HepG2 (cell line): Measurements from ENCODE around the gene CABLES2. TPM values are rescaled to one million over a fixed set of nuclear protein-coding genes. Genes with fewer than 3 reads are reported as not detected.
A peak's percentile ranks its signal among the peaks of the same experiment; 100 is the strongest.

Experiments
- ATF7-NPFF ChIP-seq: sonication (generic); formaldehyde crosslinking; IDR thresholded peaks from 2 replicates; pipeline ENCODE4 v1.8.1; 2023; ENCODE audit warnings: mild to moderate bottlenecking, low read depth, missing genetic modification reagents, moderate library complexity
- CCAR2 ChIP-seq: fragments of 200-400 bp; formaldehyde crosslinking; optimal IDR thresholded peaks from 2 replicates; pipeline ENCODE3; 2018; ENCODE audit warnings: low read depth, mild to moderate bottlenecking, low read length, moderate library complexity
- CCDC6 ChIP-seq: sonication (generic); formaldehyde crosslinking; IDR thresholded peaks from 2 replicates; pipeline ENCODE4 v1.8.1; 2022; ENCODE audit warnings: mild to moderate bottlenecking, missing genetic modification reagents, moderate library complexity
- FOXA3 ChIP-seq: IDR thresholded peaks from 2 replicates; pipeline ENCODE4 v1.6.1; 2016; ENCODE audit warnings: missing genetic modification reagents, missing compliant biosample characterization
- JUNB ChIP-seq: sonication (generic); formaldehyde crosslinking; IDR thresholded peaks from 2 replicates; pipeline ENCODE4 v1.8.0; 2022; ENCODE audit warnings: missing genetic modification reagents, mild to moderate bottlenecking, borderline replicate concordance
- KDM2A ChIP-seq: sonication (generic); formaldehyde crosslinking; IDR thresholded peaks from 2 replicates; pipeline ENCODE4 v1.4.0; 2020; ENCODE audit warnings: low read depth, missing genetic modification reagents, borderline replicate concordance
- MYC ChIP-seq: sonication (generic); formaldehyde crosslinking; IDR thresholded peaks from 2 replicates; pipeline ENCODE4 v1.9.0; 2021; ENCODE audit warnings: missing genetic modification reagents, borderline replicate concordance
- PHF8 ChIP-seq: sonication (generic); formaldehyde crosslinking; IDR thresholded peaks from 2 replicates; pipeline ENCODE4 v1.5.0; 2020; ENCODE audit warnings: missing genetic modification reagents
- PRMT3 ChIP-seq: sonication (generic); formaldehyde crosslinking; IDR thresholded peaks from 2 replicates; pipeline ENCODE4 v1.8.1; 2022; ENCODE audit warnings: low read depth, mild to moderate bottlenecking, moderate library complexity, missing genetic modification reagents, borderline replicate concordance
- RARG ChIP-seq: sonication (generic); formaldehyde crosslinking; IDR thresholded peaks from 2 replicates; pipeline ENCODE4 v1.4.0; 2020; ENCODE audit warnings: low read depth, mild to moderate bottlenecking, missing genetic modification reagents
- SALL2 ChIP-seq: sonication (generic); formaldehyde crosslinking; IDR thresholded peaks from 2 replicates; pipeline ENCODE4 v1.8.1; 2023; ENCODE audit warnings: mild to moderate bottlenecking, missing genetic modification reagents, inconsistent platforms
- ZNF331 ChIP-seq: sonication (generic); formaldehyde crosslinking; IDR thresholded peaks from 2 replicates; pipeline ENCODE4 v1.4.0; 2020; ENCODE audit warnings: missing genetic modification reagents
- ZNF615 ChIP-seq: sonication (generic); formaldehyde crosslinking; IDR thresholded peaks from 2 replicates; pipeline ENCODE4 v1.5.0; 2020; ENCODE audit warnings: mild to moderate bottlenecking, missing genetic modification reagents, borderline replicate concordance
- ZSCAN31 ChIP-seq: sonication (generic); formaldehyde crosslinking; IDR thresholded peaks from 2 replicates; pipeline ENCODE4 v1.5.0; 2020; ENCODE audit warnings: low read depth, mild to moderate bottlenecking, missing genetic modification reagents
- polyA plus RNA-seq, 8 experiments: library from polyadenylated mRNA; depleted of rRNA in 3 of 8; stranded (reverse) in 7 of 8; unstranded in 1 of 8; fragments of >200 nt; fragmentation: Illumina TruSeq in 4 of 8; extraction: Trizol in 4 of 8; gene quantifications; 2 replicates each; pipeline versions ENCODE4 v1.2.1 to v1.2.3, GENCODE V29; 2011 to 2016; ENCODE audit warnings: low read depth in 4 of 8, missing spikeins in 1 of 8, mixed read lengths in 1 of 8; ENCODE audit not compliant: insufficient read depth in 1 of 8
- total RNA-seq, 5 experiments: library from RNA; depleted of rRNA; stranded (reverse); fragments of >200 nt; fragmentation: Illumina TruSeq; extraction: Trizol; gene quantifications; 2 replicates each; pipeline ENCODE4 v1.2.3, GENCODE V29; 2016; ENCODE audit warnings: low read depth in 1 of 5
- TF ChIP-seq, protein P1 (sequence below): sonication (generic); formaldehyde crosslinking; IDR thresholded peaks from 2 replicates; pipeline ENCODE4 v1.4.0; 2020; ENCODE audit warnings: missing genetic modification reagents
- TF ChIP-seq, protein P2 (sequence below): sonication (generic); formaldehyde crosslinking; IDR thresholded peaks from 2 replicates; pipeline ENCODE4 v1.4.0; 2020; ENCODE audit warnings: missing genetic modification reagents
- TF ChIP-seq, protein P3 (sequence below): sonication (generic); formaldehyde crosslinking; IDR thresholded peaks from 2 replicates; pipeline ENCODE4 v1.5.1; 2020; ENCODE audit warnings: mild to moderate bottlenecking, missing genetic modification reagents, borderline replicate concordance
- TF ChIP-seq, protein P4 (sequence below): IDR thresholded peaks from 2 replicates; pipeline ENCODE4 v1.6.1; 2018; ENCODE audit warnings: missing genetic modification reagents, mild to moderate bottlenecking, missing compliant biosample characterization
- TF ChIP-seq, protein P5 (sequence below): sonication (generic); formaldehyde crosslinking; IDR thresholded peaks from 2 replicates; pipeline ENCODE4 v1.5.1; 2020; ENCODE audit warnings: missing genetic modification reagents, mild to moderate bottlenecking, borderline replicate concordance

Gene CABLES2
- total and polyA plus RNA-seq, 2 of the 13 experiments (the other 11 are each of a cell fraction or from before 2014, with no cell fraction given), result 5.2 to 9.7 TPM

DNA sequence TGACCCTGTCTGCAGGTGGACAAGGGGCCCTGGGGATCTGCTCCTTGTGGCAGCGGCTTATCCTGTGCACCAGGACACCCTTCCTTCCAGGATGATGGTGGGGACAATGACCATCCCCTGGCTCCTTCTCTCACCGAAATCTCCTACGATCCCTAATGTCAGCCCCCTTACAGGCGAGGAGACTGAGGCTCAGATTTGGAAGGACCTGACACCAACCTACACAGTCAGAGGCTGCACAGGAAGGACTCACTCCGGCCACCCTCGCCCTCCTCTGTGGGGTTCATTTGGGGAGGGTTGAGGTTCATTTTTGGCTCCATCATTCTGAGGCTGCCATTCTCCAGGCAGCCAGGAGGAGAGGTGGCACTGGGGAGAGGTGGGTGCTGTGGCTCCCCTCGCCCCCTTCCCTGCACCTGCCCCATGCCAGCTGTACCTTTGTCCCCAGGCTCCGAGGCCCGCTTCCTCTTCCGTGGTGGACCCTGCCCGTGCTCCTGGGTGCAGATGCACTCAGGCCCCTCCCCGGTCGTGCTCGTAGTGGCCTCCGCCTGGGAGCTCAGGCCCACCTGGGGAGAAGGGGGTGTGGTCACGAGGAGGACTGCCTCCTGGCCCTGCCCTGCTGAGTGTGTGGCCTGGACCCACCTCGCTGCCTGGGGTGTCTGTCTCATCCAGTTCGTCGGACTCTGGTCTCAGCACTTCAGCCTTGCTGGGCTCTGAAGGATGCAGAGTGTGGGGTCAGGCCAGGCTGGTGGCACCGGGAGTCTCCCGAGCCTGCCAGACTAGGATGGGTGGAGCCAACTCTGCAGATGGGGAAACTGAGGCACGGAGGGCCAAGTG, 5.3 kb upstream of the CABLES2 start (continued):
- TF ChIP-seq, protein P1, sequence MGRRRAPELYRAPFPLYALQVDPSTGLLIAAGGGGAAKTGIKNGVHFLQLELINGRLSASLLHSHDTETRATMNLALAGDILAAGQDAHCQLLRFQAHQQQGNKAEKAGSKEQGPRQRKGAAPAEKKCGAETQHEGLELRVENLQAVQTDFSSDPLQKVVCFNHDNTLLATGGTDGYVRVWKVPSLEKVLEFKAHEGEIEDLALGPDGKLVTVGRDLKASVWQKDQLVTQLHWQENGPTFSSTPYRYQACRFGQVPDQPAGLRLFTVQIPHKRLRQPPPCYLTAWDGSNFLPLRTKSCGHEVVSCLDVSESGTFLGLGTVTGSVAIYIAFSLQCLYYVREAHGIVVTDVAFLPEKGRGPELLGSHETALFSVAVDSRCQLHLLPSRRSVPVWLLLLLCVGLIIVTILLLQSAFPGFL (CRISPR knock-in tag), result no peak
- TF ChIP-seq, protein P2, sequence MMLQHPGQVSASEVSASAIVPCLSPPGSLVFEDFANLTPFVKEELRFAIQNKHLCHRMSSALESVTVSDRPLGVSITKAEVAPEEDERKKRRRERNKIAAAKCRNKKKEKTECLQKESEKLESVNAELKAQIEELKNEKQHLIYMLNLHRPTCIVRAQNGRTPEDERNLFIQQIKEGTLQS (CRISPR knock-in tag), result no peak
- TF ChIP-seq ZSCAN31 (CRISPR knock-in tag), result no peak
- TF ChIP-seq CCDC6 (CRISPR knock-in tag), result no peak
- no peak for TF ChIP-seq JUNB (CRISPR knock-in tag)
- TF ChIP-seq, protein P3, sequence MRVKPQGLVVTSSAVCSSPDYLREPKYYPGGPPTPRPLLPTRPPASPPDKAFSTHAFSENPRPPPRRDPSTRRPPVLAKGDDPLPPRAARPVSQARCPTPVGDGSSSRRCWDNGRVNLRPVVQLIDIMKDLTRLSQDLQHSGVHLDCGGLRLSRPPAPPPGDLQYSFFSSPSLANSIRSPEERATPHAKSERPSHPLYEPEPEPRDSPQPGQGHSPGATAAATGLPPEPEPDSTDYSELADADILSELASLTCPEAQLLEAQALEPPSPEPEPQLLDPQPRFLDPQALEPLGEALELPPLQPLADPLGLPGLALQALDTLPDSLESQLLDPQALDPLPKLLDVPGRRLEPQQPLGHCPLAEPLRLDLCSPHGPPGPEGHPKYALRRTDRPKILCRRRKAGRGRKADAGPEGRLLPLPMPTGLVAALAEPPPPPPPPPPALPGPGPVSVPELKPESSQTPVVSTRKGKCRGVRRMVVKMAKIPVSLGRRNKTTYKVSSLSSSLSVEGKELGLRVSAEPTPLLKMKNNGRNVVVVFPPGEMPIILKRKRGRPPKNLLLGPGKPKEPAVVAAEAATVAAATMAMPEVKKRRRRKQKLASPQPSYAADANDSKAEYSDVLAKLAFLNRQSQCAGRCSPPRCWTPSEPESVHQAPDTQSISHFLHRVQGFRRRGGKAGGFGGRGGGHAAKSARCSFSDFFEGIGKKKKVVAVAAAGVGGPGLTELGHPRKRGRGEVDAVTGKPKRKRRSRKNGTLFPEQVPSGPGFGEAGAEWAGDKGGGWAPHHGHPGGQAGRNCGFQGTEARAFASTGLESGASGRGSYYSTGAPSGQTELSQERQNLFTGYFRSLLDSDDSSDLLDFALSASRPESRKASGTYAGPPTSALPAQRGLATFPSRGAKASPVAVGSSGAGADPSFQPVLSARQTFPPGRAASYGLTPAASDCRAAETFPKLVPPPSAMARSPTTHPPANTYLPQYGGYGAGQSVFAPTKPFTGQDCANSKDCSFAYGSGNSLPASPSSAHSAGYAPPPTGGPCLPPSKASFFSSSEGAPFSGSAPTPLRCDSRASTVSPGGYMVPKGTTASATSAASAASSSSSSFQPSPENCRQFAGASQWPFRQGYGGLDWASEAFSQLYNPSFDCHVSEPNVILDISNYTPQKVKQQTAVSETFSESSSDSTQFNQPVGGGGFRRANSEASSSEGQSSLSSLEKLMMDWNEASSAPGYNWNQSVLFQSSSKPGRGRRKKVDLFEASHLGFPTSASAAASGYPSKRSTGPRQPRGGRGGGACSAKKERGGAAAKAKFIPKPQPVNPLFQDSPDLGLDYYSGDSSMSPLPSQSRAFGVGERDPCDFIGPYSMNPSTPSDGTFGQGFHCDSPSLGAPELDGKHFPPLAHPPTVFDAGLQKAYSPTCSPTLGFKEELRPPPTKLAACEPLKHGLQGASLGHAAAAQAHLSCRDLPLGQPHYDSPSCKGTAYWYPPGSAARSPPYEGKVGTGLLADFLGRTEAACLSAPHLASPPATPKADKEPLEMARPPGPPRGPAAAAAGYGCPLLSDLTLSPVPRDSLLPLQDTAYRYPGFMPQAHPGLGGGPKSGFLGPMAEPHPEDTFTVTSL, result 0 out of 2 replicates have a peak, but pooled peaks have one; percentile 47
- no peak for TF ChIP-seq ZNF615 (CRISPR knock-in tag)
- no peak for TF ChIP-seq CCAR2
- TF ChIP-seq PHF8 (CRISPR knock-in tag), result no peak; the same call in none of the 2 replicates
- no peak; the same call in 1 of the 2 replicates for TF ChIP-seq FOXA3 (CRISPR knock-in tag)
- no peak for TF ChIP-seq SALL2
- peak; percentile 22; the same call in 1 of the 2 replicates for TF ChIP-seq ZNF331 (CRISPR knock-in tag)
- no peak for TF ChIP-seq RARG (CRISPR knock-in tag)
- TF ChIP-seq, protein P4, sequence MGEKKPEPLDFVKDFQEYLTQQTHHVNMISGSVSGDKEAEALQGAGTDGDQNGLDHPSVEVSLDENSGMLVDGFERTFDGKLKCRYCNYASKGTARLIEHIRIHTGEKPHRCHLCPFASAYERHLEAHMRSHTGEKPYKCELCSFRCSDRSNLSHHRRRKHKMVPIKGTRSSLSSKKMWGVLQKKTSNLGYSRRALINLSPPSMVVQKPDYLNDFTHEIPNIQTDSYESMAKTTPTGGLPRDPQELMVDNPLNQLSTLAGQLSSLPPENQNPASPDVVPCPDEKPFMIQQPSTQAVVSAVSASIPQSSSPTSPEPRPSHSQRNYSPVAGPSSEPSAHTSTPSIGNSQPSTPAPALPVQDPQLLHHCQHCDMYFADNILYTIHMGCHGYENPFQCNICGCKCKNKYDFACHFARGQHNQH (CRISPR knock-in tag), result 0 out of 2 replicates have a peak, but pooled peaks have one; percentile 18
- TF ChIP-seq, protein P5, sequence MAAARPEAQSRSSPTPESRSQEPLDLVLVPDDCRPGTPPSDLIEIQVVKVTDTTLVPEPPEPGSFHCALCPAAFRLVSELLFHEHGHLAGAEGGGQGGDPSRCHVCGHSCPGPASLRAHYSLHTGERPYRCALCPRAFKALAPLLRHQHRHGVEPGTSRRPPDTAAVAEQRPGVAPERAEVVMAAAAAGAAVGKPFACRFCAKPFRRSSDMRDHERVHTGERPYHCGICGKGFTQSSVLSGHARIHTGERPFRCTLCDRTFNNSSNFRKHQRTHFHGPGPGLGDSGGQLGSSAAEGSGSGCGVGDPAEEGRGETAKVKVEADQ, result no peak
- no peak for TF ChIP-seq ATF7-NPFF
- no peak for TF ChIP-seq KDM2A (CRISPR knock-in tag)
- no peak for TF ChIP-seq PRMT3 (CRISPR knock-in tag)
- TF ChIP-seq MYC (CRISPR knock-in tag), result 0 out of 2 replicates have a peak, but pooled peaks have one; percentile 49
